GM12875 (cell line): ENCODE data around the gene FAM181A.

ENCODE experiments used
- H3K4me3 ChIP-seq: one replicate; pipeline ENCODE4 v1.5.1; 2011; ENCODE audit warnings: low read depth, low read length, control low read depth
- TF ChIP-seq, protein P1 (sequence below): IDR thresholded peaks from 2 replicates; pipeline ENCODE4 v1.5.1; 2011; ENCODE audit warnings: low read depth, mild to moderate bottlenecking, control low read depth, inconsistent platforms, low read length, moderate library complexity, borderline replicate concordance; ENCODE audit not compliant: insufficient read depth

Gene FAM181A

DNA sequence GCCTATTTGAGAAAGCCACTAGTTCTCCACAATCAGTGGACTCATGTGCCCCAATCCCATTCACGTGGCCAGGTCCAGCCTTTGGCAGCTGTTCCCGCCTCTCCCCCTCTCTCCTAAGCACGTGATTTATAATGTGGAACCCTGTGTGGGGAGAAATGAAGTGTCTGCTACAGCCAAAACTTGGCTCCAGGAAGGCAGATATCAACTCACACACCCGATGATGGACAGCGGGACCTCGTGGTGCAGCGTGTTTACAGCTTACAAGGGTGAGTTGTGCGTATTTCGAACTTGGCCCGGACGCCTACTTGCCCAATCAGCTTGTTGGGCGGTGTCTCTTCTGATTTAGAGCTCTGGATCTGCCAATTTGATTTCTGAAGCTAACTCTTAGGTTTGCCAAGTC is 38.1 kb upstream of the FAM181A start:
- TF ChIP-seq, protein P1, sequence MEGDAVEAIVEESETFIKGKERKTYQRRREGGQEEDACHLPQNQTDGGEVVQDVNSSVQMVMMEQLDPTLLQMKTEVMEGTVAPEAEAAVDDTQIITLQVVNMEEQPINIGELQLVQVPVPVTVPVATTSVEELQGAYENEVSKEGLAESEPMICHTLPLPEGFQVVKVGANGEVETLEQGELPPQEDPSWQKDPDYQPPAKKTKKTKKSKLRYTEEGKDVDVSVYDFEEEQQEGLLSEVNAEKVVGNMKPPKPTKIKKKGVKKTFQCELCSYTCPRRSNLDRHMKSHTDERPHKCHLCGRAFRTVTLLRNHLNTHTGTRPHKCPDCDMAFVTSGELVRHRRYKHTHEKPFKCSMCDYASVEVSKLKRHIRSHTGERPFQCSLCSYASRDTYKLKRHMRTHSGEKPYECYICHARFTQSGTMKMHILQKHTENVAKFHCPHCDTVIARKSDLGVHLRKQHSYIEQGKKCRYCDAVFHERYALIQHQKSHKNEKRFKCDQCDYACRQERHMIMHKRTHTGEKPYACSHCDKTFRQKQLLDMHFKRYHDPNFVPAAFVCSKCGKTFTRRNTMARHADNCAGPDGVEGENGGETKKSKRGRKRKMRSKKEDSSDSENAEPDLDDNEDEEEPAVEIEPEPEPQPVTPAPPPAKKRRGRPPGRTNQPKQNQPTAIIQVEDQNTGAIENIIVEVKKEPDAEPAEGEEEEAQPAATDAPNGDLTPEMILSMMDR = no peak
- H3K4me3 ChIP-seq = no peak overlapping the region

DNA sequence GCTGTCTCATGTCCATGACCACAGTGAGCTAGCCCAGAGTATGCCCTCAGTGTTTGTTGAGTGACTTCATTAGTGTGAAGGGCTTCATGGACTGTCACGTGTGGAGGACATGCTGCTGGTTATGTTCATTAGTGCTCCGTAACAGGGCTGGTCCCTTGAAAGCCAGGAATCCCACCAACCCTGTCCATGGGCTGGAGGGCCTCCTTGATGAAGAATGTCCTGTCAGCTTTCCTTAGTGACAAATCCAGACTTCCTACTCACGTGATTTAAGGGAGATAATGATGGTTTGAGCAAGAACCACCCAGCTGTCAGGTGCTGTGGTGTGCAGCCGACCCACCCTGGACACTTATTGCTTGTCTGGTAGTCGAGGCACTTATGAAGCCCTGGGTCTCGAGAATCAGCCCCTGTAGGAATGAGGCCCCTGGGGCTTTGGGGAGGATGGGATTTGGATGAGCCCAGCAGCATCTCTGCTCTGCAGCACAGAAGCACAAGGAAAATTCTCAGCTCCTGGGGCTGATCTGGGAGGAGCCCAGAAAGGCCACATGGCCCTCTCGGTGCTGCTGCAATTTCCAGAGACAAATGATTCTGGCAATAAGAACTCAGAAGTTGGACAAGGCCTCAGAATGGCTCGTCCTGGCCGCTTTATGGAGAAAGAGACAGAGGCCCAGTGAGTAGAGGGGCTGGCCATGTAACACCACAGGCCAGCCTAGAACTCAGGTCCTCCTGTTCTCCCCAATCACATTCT is 37.2 kb upstream of the FAM181A start:
- H3K4me3 ChIP-seq = no peak overlapping the region
- TF ChIP-seq, protein P1 = no peak

DNA sequence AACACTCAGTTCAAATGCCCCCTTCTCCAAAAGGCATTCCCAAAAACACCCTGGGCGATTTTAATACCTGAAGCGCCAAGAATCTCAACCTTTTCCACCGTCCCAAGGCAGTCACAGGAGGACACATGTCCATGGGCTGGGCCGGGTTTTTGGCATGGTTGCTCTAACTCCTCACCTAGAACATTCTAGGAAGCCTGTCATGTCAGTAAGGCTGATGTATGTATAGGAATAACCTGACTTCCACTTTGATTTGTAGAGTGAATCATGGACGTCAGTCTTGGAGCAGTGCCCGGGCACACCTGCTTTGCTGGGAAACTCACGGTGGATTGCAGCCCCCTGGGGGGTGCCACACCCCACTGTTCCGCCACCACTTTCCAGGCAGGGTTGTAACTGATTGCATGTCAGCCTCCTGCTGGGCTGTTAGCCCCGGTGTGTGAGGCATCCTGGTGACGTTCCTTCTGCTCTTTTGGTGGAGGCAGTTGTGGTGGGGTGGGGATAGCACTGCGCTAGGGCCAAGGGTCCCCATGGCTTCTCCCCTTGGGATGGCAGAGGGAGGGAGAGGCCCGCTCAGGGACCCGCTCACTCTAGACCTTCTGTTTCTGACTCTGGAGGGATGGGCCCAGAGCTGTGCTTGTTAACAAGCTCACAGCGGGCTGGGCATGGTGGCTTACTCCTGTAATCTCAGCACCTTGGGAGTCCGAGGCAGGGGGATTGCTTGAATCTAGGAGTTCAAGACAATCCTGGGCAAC is 35.2 kb upstream of the FAM181A start:
- TF ChIP-seq, protein P1 = no peak
- no peak overlapping the region for H3K4me3 ChIP-seq

DNA sequence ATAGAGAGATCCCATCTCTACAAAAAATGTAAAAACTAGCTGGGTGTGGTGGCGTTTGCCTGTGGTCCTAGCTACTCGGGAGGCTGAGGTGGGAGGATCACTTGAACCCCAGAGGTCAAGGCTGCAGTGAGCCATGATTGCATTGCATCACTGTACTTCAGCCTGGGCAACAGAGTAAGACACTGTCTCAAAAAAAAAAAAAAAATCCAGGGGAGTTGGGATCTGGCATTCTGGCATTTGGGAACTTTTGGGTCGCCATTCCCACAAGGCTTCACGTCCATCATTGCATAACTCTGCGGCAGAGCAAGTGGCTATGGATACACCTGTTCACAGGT is 34.7 kb upstream of the FAM181A start:
- TF ChIP-seq, protein P1 = no peak
- no peak overlapping the region for H3K4me3 ChIP-seq

DNA sequence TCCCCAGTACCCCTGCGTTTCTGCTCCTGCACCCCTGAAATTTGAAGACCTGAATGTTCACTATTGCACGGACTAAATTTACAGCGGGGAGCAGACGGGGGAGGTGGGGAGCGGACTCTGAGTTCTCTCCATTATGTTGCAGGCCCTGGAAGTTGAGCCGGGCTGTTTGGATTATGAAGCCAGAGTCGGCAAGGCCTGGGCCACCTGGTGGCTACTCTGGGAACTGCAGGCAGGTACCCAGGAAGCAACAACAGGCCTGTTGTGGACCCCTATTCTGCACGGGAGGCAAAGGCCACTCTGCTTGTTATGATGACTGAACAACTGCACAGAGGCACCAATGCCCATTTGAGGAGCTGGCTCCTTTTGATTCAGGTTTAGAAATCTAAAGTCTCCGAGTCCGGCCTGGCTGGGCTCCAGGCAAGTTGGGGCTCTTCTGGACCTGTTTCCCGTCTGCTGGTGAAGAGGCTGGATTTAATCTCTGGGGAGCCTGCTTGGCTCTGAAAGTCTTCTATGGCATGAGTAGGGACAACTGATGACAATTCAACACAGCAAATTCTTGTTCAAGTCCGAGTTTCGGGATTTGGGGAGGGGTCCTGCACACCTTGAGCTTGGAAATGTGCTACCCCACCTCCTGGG is 34.1 kb upstream of the FAM181A start:
- H3K4me3 ChIP-seq = no peak overlapping the region
- TF ChIP-seq, protein P1 = peak; percentile 99

DNA sequence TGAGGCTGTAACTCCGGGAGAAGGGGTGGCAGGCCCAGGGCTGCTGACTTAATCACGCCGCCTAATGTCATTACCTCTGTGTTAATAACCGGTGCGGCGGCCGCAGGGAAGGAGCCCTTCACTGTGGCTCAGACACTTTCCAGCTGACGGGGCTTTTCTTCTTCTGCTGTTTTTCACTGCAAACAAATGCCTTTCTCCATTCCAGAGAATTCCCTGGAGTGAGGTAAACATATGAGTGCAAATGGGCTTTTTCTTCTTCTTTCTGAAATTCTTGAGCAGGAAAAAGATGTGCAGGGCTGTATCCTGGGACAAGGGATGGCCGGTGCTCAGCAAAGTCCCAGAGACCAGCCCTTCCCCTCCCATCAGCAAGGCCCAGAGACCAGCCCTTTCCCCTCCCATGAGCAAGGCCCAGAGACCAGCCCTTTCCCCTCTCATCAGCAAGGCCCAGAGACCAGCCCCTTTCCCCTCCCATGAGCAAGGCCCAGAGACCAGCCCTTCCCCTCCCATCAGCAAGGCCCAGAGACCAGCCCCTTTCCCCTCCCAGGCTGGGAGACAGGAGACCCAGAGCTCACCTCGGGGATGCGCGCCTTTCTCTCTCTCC is 33.4 kb upstream of the FAM181A start:
- H3K4me3 ChIP-seq = no peak overlapping the region
- TF ChIP-seq, protein P1 = no peak
